SK-N-SH treated with all-trans-retinoic acid at 6 μM for 48 hours (cell line): ENCODE data around the gene PARD3.

ENCODE experiments used
- ATAC-seq: fragments of 200-7000 bp; cut with Tn5 transposase; 3 replicates; pipeline ENCODE4 v1.9.1; 2020; ENCODE audit warnings: mild to moderate bottlenecking, moderate library complexity
- ARNTL ChIP-seq: fragments of 450-650 bp; formaldehyde crosslinking; IDR thresholded peaks from 2 replicates; pipeline ENCODE4 v1.5.0; 2020; ENCODE audit warnings: low read depth, mild to moderate bottlenecking, moderate library complexity, borderline replicate concordance
- BACH2 ChIP-seq: fragments of 250-450 bp; sonication (Bioruptor Pico); IDR thresholded peaks from 2 replicates; pipeline ENCODE4 v1.9.0; 2021; ENCODE audit warnings: mild to moderate bottlenecking, borderline replicate concordance
- CSDC2 ChIP-seq: fragments of 250-450 bp; sonication (Bioruptor Pico); IDR thresholded peaks from 2 replicates; pipeline ENCODE4 v1.5.0; 2020; ENCODE audit warnings: mild to moderate bottlenecking, moderate library complexity
- CSRNP3 ChIP-seq: fragments of 250-450 bp; sonication (Bioruptor Pico); IDR thresholded peaks from 2 replicates; pipeline ENCODE4 v1.5.1; 2021; ENCODE audit warnings: mild to moderate bottlenecking, moderate library complexity
- ESRRG ChIP-seq: fragments of 250-450 bp; sonication (Bioruptor Pico); IDR thresholded peaks from 2 replicates; pipeline ENCODE4 v1.6.1; 2021; ENCODE audit warnings: mild to moderate bottlenecking
- GLIS3 ChIP-seq: fragments of 250-450 bp; sonication (Bioruptor Pico); IDR thresholded peaks from 2 replicates; pipeline ENCODE4 v1.5.0; 2020; ENCODE audit warnings: mild to moderate bottlenecking, moderate library complexity
- ISL1 ChIP-seq: fragments of 250-450 bp; sonication (Bioruptor Pico); IDR thresholded peaks from 2 replicates; pipeline ENCODE4 v2.1.2; 2022; ENCODE audit warnings: mild to moderate bottlenecking, moderate library complexity
- OSR1 ChIP-seq: fragments of 250-450 bp; sonication (Bioruptor Pico); IDR thresholded peaks from 2 replicates; pipeline ENCODE4 v1.8.0; 2022; ENCODE audit warnings: moderate library complexity, mild to moderate bottlenecking, inconsistent platforms
- POU6F1 ChIP-seq: fragments of 250-450 bp; sonication (Bioruptor Pico); IDR thresholded peaks from 2 replicates; pipeline ENCODE4 v1.8.0; 2021; ENCODE audit warnings: low read depth, mild to moderate bottlenecking, moderate library complexity, borderline replicate concordance
- PPARA ChIP-seq: fragments of 250-450 bp; sonication (Bioruptor Pico); IDR thresholded peaks from 2 replicates; pipeline ENCODE4 v1.5.0; 2020; ENCODE audit warnings: mild to moderate bottlenecking, borderline replicate concordance
- RARB ChIP-seq: fragments of 250-450 bp; sonication (Bioruptor Pico); IDR thresholded peaks from 2 replicates; pipeline ENCODE4 v1.8.0; 2021; ENCODE audit warnings: mild to moderate bottlenecking, moderate library complexity
- SNAI2 ChIP-seq: fragments of 250-450 bp; sonication (Bioruptor Pico); IDR thresholded peaks from 2 replicates; pipeline ENCODE4 v1.5.0; 2020; ENCODE audit warnings: mild to moderate bottlenecking, moderate library complexity
- TCF4 ChIP-seq: fragments of 250-450 bp; sonication (Bioruptor Pico); IDR thresholded peaks from 2 replicates; pipeline ENCODE4 v1.8.0; 2021; ENCODE audit warnings: mild to moderate bottlenecking, moderate library complexity, borderline replicate concordance
- TOX ChIP-seq: fragments of 250-450 bp; sonication (Bioruptor Pico); IDR thresholded peaks from 2 replicates; pipeline ENCODE4 v1.8.0; 2021; ENCODE audit warnings: mild to moderate bottlenecking, moderate library complexity, borderline replicate concordance
- TSHZ2 ChIP-seq: fragments of 250-450 bp; sonication (Bioruptor Pico); IDR thresholded peaks from 2 replicates; pipeline ENCODE4 v1.5.0; 2020; ENCODE audit warnings: mild to moderate bottlenecking, moderate library complexity
- ZC3H10 ChIP-seq: fragments of 250-450 bp; sonication (Bioruptor Pico); IDR thresholded peaks from 2 replicates; pipeline ENCODE4 v1.5.1; 2021; ENCODE audit warnings: mild to moderate bottlenecking, moderate library complexity
- ZFP3 ChIP-seq: fragments of 250-450 bp; sonication (Bioruptor Pico); IDR thresholded peaks from 2 replicates; pipeline ENCODE4 v1.5.0; 2020; ENCODE audit warnings: mild to moderate bottlenecking, moderate library complexity
- ZFP30 ChIP-seq: fragments of 450-650 bp; formaldehyde crosslinking; IDR thresholded peaks from 2 replicates; pipeline ENCODE4 v1.5.0; 2022; ENCODE audit warnings: mild to moderate bottlenecking, moderate library complexity
- ZNF565 ChIP-seq: fragments of 450-650 bp; formaldehyde crosslinking; conservative IDR thresholded peaks from 2 replicates; pipeline ENCODE4 v1.5.0; 2020; ENCODE audit warnings: low read depth, mild to moderate bottlenecking, moderate library complexity
- ZNF70 ChIP-seq: fragments of 450-650 bp; formaldehyde crosslinking; IDR thresholded peaks from 2 replicates; pipeline ENCODE4 v1.5.0; 2020; ENCODE audit warnings: mild to moderate bottlenecking, moderate library complexity
- ZNF8 ChIP-seq: fragments of 450-650 bp; formaldehyde crosslinking; IDR thresholded peaks from 2 replicates; pipeline ENCODE4 v1.5.0; 2020; ENCODE audit warnings: mild to moderate bottlenecking, moderate library complexity
- TF ChIP-seq, protein P1 (sequence below): fragments of 250-450 bp; sonication (Bioruptor Pico); IDR thresholded peaks from 2 replicates; pipeline ENCODE4 v1.5.1; 2020; ENCODE audit warnings: low read depth, mild to moderate bottlenecking, moderate library complexity

The PARD3 gene

GRCh38 chr10:34615770-34616169 lies 199.3 kb downstream of the PARD3 start:
- no peak for ATAC-seq
- TF ChIP-seq TSHZ2 (no peak), CSDC2 (CRISPR knock-in tag) (no peak), BACH2 (CRISPR knock-in tag) (no peak), SNAI2 (CRISPR knock-in tag) (no peak), OSR1 (CRISPR knock-in tag) (no peak), CSRNP3 (CRISPR knock-in tag) (no peak), ZNF8 (CRISPR knock-in tag) (no peak), GLIS3 (CRISPR knock-in tag) (no peak), ZFP30 (CRISPR knock-in tag) (no peak), ARNTL (CRISPR knock-in tag) (no peak), ZNF70 (CRISPR knock-in tag) (no peak)
- TF ChIP-seq, protein P1, sequence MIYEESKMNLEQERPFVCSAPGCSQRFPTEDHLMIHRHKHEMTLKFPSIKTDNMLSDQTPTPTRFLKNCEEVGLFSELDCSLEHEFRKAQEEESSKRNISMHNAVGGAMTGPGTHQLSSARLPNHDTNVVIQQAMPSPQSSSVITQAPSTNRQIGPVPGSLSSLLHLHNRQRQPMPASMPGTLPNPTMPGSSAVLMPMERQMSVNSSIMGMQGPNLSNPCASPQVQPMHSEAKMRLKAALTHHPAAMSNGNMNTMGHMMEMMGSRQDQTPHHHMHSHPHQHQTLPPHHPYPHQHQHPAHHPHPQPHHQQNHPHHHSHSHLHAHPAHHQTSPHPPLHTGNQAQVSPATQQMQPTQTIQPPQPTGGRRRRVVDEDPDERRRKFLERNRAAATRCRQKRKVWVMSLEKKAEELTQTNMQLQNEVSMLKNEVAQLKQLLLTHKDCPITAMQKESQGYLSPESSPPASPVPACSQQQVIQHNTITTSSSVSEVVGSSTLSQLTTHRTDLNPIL (CRISPR knock-in tag) = no peak

DNA sequence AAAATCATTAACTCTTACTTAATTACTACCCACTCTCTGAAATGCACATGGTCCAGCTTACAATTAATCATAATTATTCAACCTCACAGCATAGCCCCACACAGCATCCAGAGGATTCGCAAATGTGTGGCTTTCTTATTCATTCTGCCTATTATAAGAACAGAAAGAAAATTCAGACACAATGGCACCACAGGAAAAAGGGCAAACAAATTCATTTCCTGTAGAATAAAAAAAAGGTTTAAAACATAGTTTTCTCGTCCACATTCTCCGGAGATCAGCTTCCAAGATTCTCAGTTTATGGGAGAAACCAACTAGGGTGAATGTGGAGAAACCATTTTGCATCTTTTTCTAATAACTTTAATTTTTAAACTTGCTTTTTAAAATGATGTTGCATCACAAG lies 201.6 kb downstream of the PARD3 start:
- no peak for ATAC-seq
- TF ChIP-seq ZNF565 (CRISPR knock-in tag) = no peak
- TF ChIP-seq POU6F1 = no peak
- TF ChIP-seq BACH2 (CRISPR knock-in tag) = no peak
- no peak for TF ChIP-seq ESRRG (CRISPR knock-in tag)
- no peak for TF ChIP-seq SNAI2 (CRISPR knock-in tag)
- no peak for TF ChIP-seq CSRNP3 (CRISPR knock-in tag)
- TF ChIP-seq TCF4 (CRISPR knock-in tag) = no peak
- no peak for TF ChIP-seq TOX (CRISPR knock-in tag)
- TF ChIP-seq ZFP3 = no peak
- no peak for TF ChIP-seq CSDC2 (CRISPR knock-in tag)
- no peak for TF ChIP-seq PPARA
- TF ChIP-seq ARNTL (CRISPR knock-in tag) = no peak
- no peak for TF ChIP-seq GLIS3 (CRISPR knock-in tag)

DNA sequence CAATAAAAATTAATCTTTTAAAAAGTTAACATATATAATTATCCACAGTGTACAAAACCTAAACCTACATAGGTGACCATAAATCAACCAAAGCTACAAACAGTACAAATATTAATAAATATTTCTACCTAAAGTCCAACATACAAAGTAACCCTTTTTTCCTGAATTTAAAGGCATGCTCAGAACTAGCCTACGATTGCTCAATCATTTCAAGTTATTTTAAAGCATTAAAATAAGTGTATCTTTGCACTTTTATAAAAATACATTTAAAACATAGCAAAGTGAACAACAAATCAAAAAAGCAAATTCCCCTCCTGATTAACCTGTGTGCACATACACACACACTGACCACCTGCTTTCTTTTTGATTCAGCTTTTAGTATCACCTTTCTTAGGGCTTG lies 202.2 kb downstream of the PARD3 start:
- no peak for ATAC-seq
- TF ChIP-seq TOX (CRISPR knock-in tag) = no peak
- TF ChIP-seq ZFP3 = no peak
- no peak for TF ChIP-seq ISL1 (CRISPR knock-in tag)
- no peak for TF ChIP-seq CSRNP3 (CRISPR knock-in tag)
- no peak for TF ChIP-seq SNAI2 (CRISPR knock-in tag)
- no peak for TF ChIP-seq PPARA
- no peak for TF ChIP-seq CSDC2 (CRISPR knock-in tag)
- no peak for TF ChIP-seq RARB
- TF ChIP-seq TCF4 (CRISPR knock-in tag) = no peak
- no peak for TF ChIP-seq ARNTL (CRISPR knock-in tag)
- no peak for TF ChIP-seq ZC3H10 (CRISPR knock-in tag)
